Mononuclear cell (primary cell): ENCODE data around the gene KIF4A. TPM values are rescaled to one million over a fixed set of nuclear protein-coding genes. Genes with fewer than 3 reads are reported as not detected.
A peak's percentile ranks its signal among the peaks of the same experiment; 100 is the strongest.

Experiments used
- H3K27me3 ChIP-seq: 2 replicates; pipeline ENCODE4 v1.6.0; 2011; ENCODE audit warnings: low read length, control low read depth; ENCODE audit not compliant: insufficient read depth
- H3K4me1 ChIP-seq: 2 replicates; pipeline ENCODE4 v1.5.1; 2011; ENCODE audit warnings: mild to moderate bottlenecking, low read length, control low read depth; ENCODE audit not compliant: insufficient read depth
- H3K4me3 ChIP-seq: 2 replicates; pipeline ENCODE4 v1.5.1; 2011; ENCODE audit warnings: mild to moderate bottlenecking, low read length, moderate library complexity
- H3K9me3 ChIP-seq: 2 replicates; pipeline ENCODE4 v1.5.1; 2011; ENCODE audit warnings: low read depth, mild to moderate bottlenecking, control low read depth, low read length
- total RNA-seq: library from RNA; depleted of rRNA; stranded (reverse); fragments of >200 nt; gene quantifications from one replicate; pipeline ENCODE4 v1.2.3, GENCODE V29; 2012

The KIF4A gene
- total RNA-seq, 1 donor, result 0.42 TPM

- H3K4me1 ChIP-seq, result peaks cover 12% of the 10 kb centered on the region
- no peaks in the 10 kb centered on the region for H3K27me3 ChIP-seq
- no peaks in the 10 kb centered on the region for H3K9me3 ChIP-seq
- peak overlapping the region; percentile 59 for H3K4me3 ChIP-seq
These were observed 145.1 kb downstream of the KIF4A start for GRCh38 chrX:70434914-70435586.

GRCh38 chrX:70436343-70436742 is 146.4 kb downstream of the KIF4A start:
- Histone ChIP-seq H3K4me3 (no peak overlapping the region), H3K27me3 (no peaks in the 10 kb centered on the region), H3K4me1 (peaks cover 12% of the 10 kb centered on the region), H3K9me3 (no peaks in the 10 kb centered on the region)

DNA sequence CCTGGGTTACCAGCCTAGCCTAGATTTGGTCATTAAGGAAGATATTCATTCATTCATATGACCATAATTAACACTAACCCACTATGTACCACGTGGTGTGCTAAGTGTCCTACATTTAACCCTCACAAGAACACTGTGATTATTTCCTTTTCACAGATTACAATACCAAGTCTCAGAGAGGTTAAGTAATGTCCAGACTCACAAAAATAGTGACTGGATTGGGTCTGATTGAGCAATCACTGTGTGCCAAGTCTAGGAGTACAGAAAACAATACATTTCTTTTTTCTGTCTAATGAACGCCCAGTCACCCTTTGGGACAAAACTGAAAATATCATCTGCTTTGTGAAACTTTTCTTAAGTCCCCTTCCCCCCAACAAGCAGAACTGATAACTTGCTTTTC is 147.1 kb downstream of the KIF4A start:
- Histone ChIP-seq H3K9me3 (no peaks in the 10 kb centered on the region), H3K27me3 (peaks cover 1% of the 10 kb centered on the region), H3K4me3 (no peak overlapping the region), H3K4me1 (peaks cover 12% of the 10 kb centered on the region)

DNA sequence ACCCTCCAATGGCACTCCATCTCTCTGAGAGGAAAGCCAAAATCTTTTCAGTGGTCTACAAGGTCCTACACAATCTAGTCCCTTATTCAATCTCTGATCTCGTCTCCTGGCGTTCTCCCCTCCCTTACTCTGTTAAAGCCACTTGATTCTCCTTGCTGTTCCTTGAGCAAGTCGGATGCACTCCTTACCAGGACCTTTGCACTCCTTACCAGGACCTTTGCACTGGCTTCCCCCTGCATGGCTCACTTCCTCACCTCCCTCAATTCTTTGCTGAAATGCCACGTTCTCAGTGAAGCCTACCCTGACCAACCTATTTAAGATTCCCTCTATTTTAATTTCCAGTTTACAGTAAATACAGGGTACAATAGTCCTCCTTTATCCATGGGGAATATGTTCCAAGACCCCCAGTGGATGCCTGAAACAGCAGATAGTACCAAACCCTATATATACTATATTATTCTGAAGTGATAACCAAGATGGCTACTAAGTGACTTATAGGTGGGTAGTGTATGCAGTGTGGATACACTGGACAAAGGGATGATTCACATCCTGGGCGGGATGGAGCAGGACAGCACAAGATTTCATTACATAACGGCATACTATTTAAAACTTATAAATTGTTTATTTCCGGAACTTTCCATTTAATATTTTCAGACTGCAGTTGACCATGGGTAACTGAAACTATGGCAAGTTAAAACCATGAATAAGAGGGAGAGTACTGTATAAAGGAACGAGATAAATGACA is 148.2 kb downstream of the KIF4A start:
- peaks cover 5% of the 10 kb centered on the region for H3K27me3 ChIP-seq
- H3K4me3 ChIP-seq, result no peak overlapping the region
- no peaks in the 10 kb centered on the region for H3K9me3 ChIP-seq
- H3K4me1 ChIP-seq, result peaks cover 12% of the 10 kb centered on the region

DNA sequence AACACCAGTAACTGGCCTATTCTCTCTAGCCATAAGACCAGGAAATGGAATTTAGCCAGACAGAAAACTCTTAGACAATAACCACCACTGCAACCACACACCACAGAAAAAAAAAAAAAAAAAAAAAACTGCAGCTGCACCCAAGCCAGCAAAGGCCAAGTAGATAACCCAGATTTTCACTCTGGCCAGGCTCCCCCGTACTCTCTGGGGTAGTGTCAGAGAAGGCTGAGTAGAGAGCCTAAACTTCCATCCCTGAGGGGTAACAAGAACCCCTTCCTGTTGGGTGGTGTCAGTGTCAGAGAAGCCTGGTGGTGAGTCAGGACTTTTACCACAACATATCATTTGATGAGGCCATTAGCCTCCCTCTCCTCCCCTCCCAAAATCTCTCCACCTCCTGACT is 149.1 kb downstream of the KIF4A start:
- Histone ChIP-seq H3K4me3 (no peak overlapping the region), H3K27me3 (peaks cover 14% of the 10 kb centered on the region), H3K4me1 (peaks cover 7% of the 10 kb centered on the region), H3K9me3 (no peaks in the 10 kb centered on the region)

GRCh38 chrX:70442224-70442623 is 152.3 kb downstream of the KIF4A start:
- H3K4me3 ChIP-seq, result no peak overlapping the region
- no peaks in the 10 kb centered on the region for H3K4me1 ChIP-seq
- H3K9me3 ChIP-seq, result no peaks in the 10 kb centered on the region
- H3K27me3 ChIP-seq, result peaks cover 20% of the 10 kb centered on the region

DNA sequence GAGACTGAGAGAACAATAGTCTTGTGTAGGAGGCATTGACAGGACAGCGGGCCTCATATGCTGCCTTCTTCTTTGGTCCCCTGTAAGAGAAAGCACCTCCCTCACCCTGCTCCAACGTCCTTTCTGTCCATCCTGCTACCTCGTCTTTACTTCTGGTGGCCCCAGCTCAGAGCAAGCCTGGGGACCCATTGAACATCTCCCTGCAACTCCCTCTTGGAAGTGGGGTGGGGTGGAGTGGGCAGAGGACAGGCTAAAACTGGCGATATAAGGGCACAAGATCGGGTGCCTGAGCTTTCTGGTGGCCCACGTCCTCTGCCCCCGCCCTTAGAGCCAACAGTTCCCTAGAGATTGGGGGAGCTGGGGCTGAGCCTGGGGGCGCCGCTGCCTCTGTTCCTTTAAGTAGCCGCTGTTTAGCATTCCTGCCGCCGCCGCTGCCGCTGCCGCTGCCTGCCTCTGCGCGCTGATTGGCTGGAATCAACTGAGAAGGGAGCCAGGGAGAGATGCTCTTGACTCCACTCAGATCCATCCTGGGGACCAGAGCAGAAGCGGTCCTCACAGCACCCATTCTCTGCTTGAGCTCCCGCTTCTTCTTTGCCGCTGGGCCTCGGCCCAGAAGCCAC is 154.5 kb downstream of the KIF4A start, which contains the start of gene DLG3:
Gene DLG3 (plus strand): TSS at position 510 of the 620 bp plus-strand sequence. CDS start 367 bp downstream, outside the sequence.
- Histone ChIP-seq H3K9me3 (no peaks in the 10 kb centered on the region), H3K27me3 (peaks cover 20% of the 10 kb centered on the region), H3K4me1 (no peaks in the 10 kb centered on the region), H3K4me3 (no peak within 1 kb of the TSS)

DNA sequence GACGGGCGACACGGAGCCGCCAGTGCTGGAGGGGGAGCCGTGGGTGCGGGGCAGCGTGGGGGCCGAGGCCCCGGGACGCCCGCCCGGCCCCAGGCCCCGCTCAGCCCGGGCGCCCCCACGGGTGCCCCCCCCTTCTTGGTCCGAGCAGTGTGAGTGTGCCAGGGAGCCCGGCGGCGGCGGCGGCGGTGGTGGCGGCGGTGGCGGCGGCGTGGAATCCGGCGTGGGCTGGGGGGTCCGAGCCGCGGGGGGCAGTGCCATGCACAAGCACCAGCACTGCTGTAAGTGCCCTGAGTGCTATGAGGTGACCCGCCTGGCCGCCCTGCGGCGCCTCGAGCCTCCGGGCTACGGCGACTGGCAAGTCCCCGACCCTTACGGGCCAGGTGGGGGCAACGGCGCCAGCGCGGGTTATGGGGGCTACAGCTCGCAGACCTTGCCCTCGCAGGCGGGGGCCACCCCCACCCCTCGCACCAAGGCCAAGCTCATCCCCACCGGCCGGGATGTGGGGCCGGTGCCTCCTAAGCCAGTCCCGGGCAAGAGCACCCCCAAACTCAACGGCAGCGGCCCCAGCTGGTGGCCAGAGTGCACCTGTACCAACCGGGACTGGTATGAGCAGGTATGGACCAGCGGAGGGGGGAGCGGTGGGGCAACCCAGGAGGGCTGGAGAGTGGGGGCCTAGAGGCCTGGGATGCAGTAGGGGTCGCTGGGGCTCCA is 155.2 kb downstream of the KIF4A start:
- H3K4me1 ChIP-seq, result no peaks in the 10 kb centered on the region
- H3K9me3 ChIP-seq, result no peaks in the 10 kb centered on the region
- H3K27me3 ChIP-seq, result peaks cover 20% of the 10 kb centered on the region
- no peak overlapping the region for H3K4me3 ChIP-seq

GRCh38 chrX:70445951-70446350 is 156.0 kb downstream of the KIF4A start:
- peaks cover 20% of the 10 kb centered on the region for H3K27me3 ChIP-seq
- no peaks in the 10 kb centered on the region for H3K4me1 ChIP-seq
- H3K4me3 ChIP-seq, result no peak overlapping the region
- no peaks in the 10 kb centered on the region for H3K9me3 ChIP-seq

- no peaks in the 10 kb centered on the region for H3K9me3 ChIP-seq
- H3K27me3 ChIP-seq, result peaks cover 20% of the 10 kb centered on the region
- no peaks in the 10 kb centered on the region for H3K4me1 ChIP-seq
- no peak overlapping the region for H3K4me3 ChIP-seq
These were observed 156.8 kb downstream of the KIF4A start for GRCh38 chrX:70446380-70447350.

DNA sequence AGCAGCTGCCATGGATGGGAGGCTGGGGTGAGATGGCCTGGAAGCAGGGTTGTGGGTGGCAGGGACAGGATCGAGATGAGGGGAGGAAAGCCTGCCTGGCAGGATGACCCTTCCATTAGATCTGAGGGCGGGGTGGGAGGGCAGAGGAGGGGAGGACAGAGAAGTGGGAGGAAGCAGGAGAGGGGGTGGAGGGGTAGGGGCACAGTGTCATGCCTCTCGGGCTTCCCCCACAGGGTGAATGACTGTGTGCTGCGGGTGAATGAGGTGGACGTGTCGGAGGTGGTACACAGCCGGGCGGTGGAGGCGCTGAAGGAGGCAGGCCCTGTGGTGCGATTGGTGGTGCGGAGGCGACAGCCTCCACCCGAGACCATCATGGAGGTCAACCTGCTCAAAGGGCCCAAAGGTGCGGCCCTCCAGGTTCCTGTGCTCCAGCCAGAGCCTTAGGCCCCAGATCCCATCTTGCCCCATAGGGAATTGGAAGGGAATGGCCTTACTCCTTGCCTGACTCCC is 159.6 kb downstream of the KIF4A start:
- no peak overlapping the region for H3K4me3 ChIP-seq

DNA sequence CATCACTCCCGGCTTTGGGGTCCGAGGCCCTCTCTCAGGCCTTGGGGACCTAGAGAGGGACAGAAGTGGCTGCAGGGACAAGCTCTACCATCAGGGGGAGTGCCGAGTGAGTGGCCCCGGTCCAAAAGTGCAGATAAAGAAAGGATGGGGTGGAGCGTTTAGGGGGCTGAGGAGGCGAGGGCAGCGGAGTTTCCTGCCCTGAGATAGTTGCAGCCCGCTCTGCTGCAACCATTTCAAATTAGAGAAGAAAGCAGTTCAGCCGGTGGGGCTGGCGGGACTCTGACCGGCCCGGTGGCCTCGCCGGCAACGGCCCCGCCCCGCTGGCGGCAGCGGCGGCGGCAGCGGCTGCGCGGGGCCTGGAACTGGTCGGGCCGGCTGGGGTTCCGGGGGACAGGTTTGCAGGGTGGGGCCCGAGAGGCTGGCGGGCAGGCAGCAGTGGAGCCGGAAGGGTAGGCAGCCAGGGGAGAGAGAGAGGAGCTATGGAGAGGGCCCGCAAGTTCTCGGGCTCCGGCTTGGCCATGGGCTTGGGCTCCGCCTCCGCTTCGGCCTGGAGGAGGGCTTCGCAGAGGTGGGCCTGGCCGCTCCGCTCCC is 162.3 kb downstream of the KIF4A start:
- H3K9me3 ChIP-seq, result no peaks in the 10 kb centered on the region
- H3K4me1 ChIP-seq, result peaks cover 6% of the 10 kb centered on the region
- no peaks in the 10 kb centered on the region for H3K27me3 ChIP-seq
- H3K4me3 ChIP-seq, result peak overlapping the region; percentile 32

More for the DNA sequence above, 159.6 kb downstream of the KIF4A start:
- Histone ChIP-seq H3K27me3 (peaks cover 1% of the 10 kb centered on the region), H3K9me3 (no peaks in the 10 kb centered on the region), H3K4me1 (peaks cover 6% of the 10 kb centered on the region)

DNA sequence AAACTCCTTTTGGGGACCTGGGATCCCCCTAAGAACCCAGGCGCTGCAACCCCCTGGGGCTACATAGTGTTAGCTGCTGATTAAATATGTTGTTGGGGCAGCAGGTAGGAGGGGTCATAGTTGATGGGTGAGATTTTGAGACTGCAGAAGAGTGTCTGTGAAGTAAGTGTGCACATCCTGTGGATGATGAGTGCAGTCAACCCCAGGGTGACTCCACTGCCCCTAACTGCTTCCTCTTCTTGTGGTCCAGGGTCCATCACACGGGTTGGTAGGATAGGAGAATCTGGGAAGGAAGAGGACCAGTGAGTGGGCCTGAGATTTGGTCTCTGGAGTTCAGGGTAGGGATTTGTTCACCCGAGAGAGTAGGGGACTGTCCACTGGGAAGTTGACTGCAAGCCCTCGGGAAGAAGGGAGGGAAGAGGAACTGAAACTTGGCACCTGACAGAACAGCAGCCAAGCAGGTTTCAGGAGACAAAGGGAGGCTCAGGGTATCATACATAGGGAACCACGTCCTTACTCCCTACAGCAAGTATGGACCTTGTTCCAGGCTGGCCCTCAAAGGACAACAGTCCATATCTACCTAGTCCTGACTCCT is 163.2 kb downstream of the KIF4A start:
- Histone ChIP-seq H3K4me3 (no peak overlapping the region), H3K9me3 (no peaks in the 10 kb centered on the region), H3K4me1 (peaks cover 6% of the 10 kb centered on the region), H3K27me3 (no peaks in the 10 kb centered on the region)
